SU-DHL-6 (cell line): ENCODE results near the gene SLC2A8.

Source experiments
- H2AFZ ChIP-seq: fragments of 200-600 bp; sonication (generic); 2 replicates; pipeline ENCODE4 v1.6.1; 2014; ENCODE audit warnings: low read depth, mild to moderate bottlenecking, moderate library complexity, mixed read lengths, antibody characterized with exemption, low read length; ENCODE audit not compliant: severe bottlenecking
- H3F3A ChIP-seq: fragments of 200-600 bp; shearing (Covaris generic); 2 replicates; pipeline ENCODE4 v1.6.0; 2016; ENCODE audit warnings: antibody characterized with exemption, mild to moderate bottlenecking; ENCODE audit not compliant: insufficient read depth
- H3K27ac ChIP-seq: fragments of 200-600 bp; sonication (generic); 2 replicates; pipeline ENCODE4 v1.5.1; 2016; ENCODE audit warnings: low read depth, mild to moderate bottlenecking, low read length, moderate library complexity, mixed read lengths
- H3K27me3 ChIP-seq: fragments of 200-600 bp; sonication (generic), shearing (Covaris generic); 2 replicates; pipeline ENCODE4 v1.6.0; 2014; ENCODE audit warnings: mild to moderate bottlenecking, low read length
- H3K36me3 ChIP-seq: fragments of 200-600 bp; sonication (generic); 2 replicates; pipeline ENCODE4 v1.6.1; 2014; ENCODE audit warnings: mild to moderate bottlenecking, low read length, mixed read lengths
- H3K4me2 ChIP-seq: fragments of 300-600, 200-600 bp; shearing (Covaris generic), sonication (generic); 2 replicates; pipeline ENCODE4 v1.6.0; 2014; ENCODE audit warnings: low read length, low read depth, mild to moderate bottlenecking; ENCODE audit not compliant: poor library complexity, severe bottlenecking
- H3K4me3 ChIP-seq: fragments of 200-600 bp; sonication (generic); 2 replicates; pipeline ENCODE4 v1.5.1; 2014; ENCODE audit warnings: antibody characterized with exemption, low read length, mild to moderate bottlenecking, mixed read lengths; ENCODE audit not compliant: insufficient read depth, poor library complexity, severe bottlenecking
- H3K79me2 ChIP-seq: fragments of 200-600 bp; sonication (generic); 2 replicates; pipeline ENCODE4 v1.6.1; 2014; ENCODE audit warnings: mild to moderate bottlenecking, low read length, moderate library complexity; ENCODE audit not compliant: insufficient read depth
- H3K9ac ChIP-seq: fragments of 200-600 bp; sonication (generic); 2 replicates; pipeline ENCODE4 v1.7.0; 2014; ENCODE audit warnings: mild to moderate bottlenecking, low read length
- H3K9me2 ChIP-seq: fragments of 200-600 bp; sonication (generic); replicated peaks from 2 replicates; pipeline ENCODE4 v1.6.1; 2014; ENCODE audit warnings: low read length; ENCODE audit not compliant: insufficient read depth
- H3K9me3 ChIP-seq: fragments of 200-600 bp; sonication (generic); 2 replicates; pipeline ENCODE4 v1.6.1; 2014; ENCODE audit warnings: low read length, mixed read lengths; ENCODE audit not compliant: insufficient read depth
- H4K20me1 ChIP-seq: fragments of 200-600 bp; sonication (generic); 2 replicates; pipeline ENCODE4 v1.6.1; 2014; ENCODE audit warnings: low read depth, mild to moderate bottlenecking, antibody characterized with exemption, low read length, moderate library complexity, mixed read lengths
- EZH2phosphoT487 ChIP-seq: fragments of 200-600 bp; sonication (generic), shearing (Covaris generic); conservative IDR thresholded peaks from 2 replicates; pipeline ENCODE4 v1.6.1; 2018; ENCODE audit warnings: mild to moderate bottlenecking, antibody characterized with exemption, low read length, moderate library complexity, mixed read lengths
- TF ChIP-seq, protein P1 (sequence below): fragments of 200-600 bp; sonication (generic); IDR thresholded peaks from one replicate; pipeline ENCODE4 v1.5.1; 2017; ENCODE audit warnings: antibody characterized with exemption, mild to moderate bottlenecking, low read length, moderate library complexity; ENCODE audit not compliant: insufficient read depth, poor library complexity, severe bottlenecking

Gene SLC2A8

DNA sequence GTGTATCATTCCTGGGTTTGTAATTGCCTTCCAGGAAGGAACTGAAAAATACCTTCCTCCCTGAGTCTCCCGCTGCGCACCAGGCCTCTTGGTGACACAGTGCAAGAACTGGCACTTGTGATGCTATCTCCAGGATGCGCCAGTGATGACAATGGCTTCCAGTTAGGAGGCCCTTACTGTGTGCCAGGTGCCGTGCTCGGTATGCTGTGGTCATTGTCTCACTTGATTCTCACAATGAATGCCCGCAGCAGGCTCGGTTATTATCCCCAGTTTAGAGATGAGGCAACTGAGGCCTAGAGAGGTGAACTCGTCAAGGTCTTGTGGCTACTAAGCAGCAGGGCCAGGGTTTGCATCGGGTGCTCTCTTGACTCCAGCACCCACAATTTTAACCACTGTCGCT, 31.5 kb upstream of the SLC2A8 start:
- Histone ChIP-seq H3F3A (no peaks in the 10 kb centered on the region), H3K9ac (no peak overlapping the region), H3K9me2 (no peaks in the 10 kb centered on the region), H3K36me3 (no peaks in the 10 kb centered on the region), H4K20me1 (no peaks in the 10 kb centered on the region), H3K27me3 (no peaks in the 10 kb centered on the region), H3K27ac (no peak overlapping the region), H3K4me2 (no peak overlapping the region), H3K9me3 (no peaks in the 10 kb centered on the region), H2AFZ (no peak overlapping the region), H3K79me2 (no peaks in the 10 kb centered on the region), H3K4me3 (no peak overlapping the region)
- TF ChIP-seq, protein P1, sequence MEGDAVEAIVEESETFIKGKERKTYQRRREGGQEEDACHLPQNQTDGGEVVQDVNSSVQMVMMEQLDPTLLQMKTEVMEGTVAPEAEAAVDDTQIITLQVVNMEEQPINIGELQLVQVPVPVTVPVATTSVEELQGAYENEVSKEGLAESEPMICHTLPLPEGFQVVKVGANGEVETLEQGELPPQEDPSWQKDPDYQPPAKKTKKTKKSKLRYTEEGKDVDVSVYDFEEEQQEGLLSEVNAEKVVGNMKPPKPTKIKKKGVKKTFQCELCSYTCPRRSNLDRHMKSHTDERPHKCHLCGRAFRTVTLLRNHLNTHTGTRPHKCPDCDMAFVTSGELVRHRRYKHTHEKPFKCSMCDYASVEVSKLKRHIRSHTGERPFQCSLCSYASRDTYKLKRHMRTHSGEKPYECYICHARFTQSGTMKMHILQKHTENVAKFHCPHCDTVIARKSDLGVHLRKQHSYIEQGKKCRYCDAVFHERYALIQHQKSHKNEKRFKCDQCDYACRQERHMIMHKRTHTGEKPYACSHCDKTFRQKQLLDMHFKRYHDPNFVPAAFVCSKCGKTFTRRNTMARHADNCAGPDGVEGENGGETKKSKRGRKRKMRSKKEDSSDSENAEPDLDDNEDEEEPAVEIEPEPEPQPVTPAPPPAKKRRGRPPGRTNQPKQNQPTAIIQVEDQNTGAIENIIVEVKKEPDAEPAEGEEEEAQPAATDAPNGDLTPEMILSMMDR: no peak
- no peak for TF ChIP-seq EZH2phosphoT487

DNA sequence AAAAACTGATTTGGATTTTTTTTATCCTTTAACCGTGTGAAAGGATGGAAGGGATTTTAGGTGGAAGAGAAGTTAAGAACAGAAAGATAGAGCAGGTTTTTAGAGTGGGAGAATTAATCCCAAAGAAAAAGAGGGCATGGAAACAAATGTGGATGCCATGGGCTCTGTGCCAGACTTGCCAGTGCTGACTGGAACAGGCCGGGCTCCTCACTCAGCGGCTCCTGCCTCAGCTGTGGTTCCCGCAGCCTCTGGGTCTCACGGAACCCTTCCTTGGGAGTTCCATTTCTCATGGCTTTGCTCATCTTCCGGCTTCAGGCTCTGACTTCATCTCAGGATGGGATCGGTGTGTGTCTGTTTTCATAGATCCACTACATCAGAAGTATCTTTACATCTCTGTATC, 30.4 kb upstream of the SLC2A8 start:
- Histone ChIP-seq H3K27me3 (no peaks in the 10 kb centered on the region), H3K9me3 (no peaks in the 10 kb centered on the region), H2AFZ (no peak overlapping the region), H3K27ac (no peak overlapping the region), H3K4me3 (no peak overlapping the region), H3K36me3 (no peaks in the 10 kb centered on the region), H3K4me2 (no peak overlapping the region), H3F3A (no peaks in the 10 kb centered on the region), H3K79me2 (no peaks in the 10 kb centered on the region), H3K9ac (no peak overlapping the region), H3K9me2 (no peaks in the 10 kb centered on the region), H4K20me1 (no peaks in the 10 kb centered on the region)
- TF ChIP-seq, protein P1: no peak
- no peak for TF ChIP-seq EZH2phosphoT487

DNA sequence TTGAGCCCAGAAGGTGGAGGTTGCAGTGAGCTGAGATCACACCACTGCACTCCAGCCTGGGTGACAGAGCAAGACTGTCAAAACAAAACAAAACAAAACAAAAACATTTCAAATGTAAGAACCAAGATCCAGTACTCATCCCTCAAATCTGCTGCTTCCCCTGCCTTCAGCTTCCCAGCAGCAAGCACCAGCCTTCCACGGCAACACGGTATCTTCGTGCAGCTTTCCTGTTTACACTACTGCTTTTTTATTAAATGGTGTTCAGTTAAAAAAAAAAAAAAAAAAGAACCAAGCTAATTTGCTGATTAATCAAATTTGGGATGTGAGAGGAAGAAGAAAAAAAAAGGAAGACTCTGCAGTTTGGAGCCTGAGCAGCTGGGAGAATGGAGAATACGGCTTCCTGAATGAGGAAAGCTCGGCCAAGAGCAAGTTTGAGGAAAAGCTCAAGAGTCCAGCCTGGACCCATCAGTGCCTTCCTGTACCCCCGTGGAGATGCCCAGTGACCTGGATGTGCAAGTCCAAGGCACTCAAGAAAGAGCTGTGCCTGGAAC, 28.0 kb upstream of the SLC2A8 start:
- no peak overlapping the region for H3K4me2 ChIP-seq
- no peak overlapping the region for H3K9ac ChIP-seq
- no peak for TF ChIP-seq EZH2phosphoT487
- TF ChIP-seq, protein P1: no peak
- no peaks in the 10 kb centered on the region for H3K36me3 ChIP-seq
- no peaks in the 10 kb centered on the region for H4K20me1 ChIP-seq
- no peaks in the 10 kb centered on the region for H3K9me2 ChIP-seq
- H3K4me3 ChIP-seq: no peak overlapping the region
- H3F3A ChIP-seq: no peaks in the 10 kb centered on the region
- no peak overlapping the region for H2AFZ ChIP-seq
- no peaks in the 10 kb centered on the region for H3K9me3 ChIP-seq
- no peak overlapping the region for H3K27ac ChIP-seq
- H3K27me3 ChIP-seq: no peaks in the 10 kb centered on the region
- H3K79me2 ChIP-seq: no peaks in the 10 kb centered on the region
